Thyroid gland (tissue), 4 donors: ENCODE data around the gene KCNH6.

Experiments
- POLR2A ChIP-seq, 2 donors: fragments of 450-650 bp; IDR thresholded peaks; one replicate each; pipeline ENCODE4 v1.6.1; 2017; ENCODE audit warnings: antibody characterized with exemption in 2 of 2, mild to moderate bottlenecking in 2 of 2, moderate library complexity in 1 of 2
- TF ChIP-seq, protein P1 (sequence below), 6 experiments: fragments of 200-600 bp in 3 of 6; fragments of 450-650 bp in 3 of 6; sonication (generic) in 3 of 6; IDR thresholded peaks; one replicate each; pipeline ENCODE4 v1.5.1; 2016 to 2019; ENCODE audit warnings: antibody characterized with exemption in 6 of 6, mild to moderate bottlenecking in 2 of 6, inconsistent platforms in 1 of 6, moderate library complexity in 1 of 6

DNA sequence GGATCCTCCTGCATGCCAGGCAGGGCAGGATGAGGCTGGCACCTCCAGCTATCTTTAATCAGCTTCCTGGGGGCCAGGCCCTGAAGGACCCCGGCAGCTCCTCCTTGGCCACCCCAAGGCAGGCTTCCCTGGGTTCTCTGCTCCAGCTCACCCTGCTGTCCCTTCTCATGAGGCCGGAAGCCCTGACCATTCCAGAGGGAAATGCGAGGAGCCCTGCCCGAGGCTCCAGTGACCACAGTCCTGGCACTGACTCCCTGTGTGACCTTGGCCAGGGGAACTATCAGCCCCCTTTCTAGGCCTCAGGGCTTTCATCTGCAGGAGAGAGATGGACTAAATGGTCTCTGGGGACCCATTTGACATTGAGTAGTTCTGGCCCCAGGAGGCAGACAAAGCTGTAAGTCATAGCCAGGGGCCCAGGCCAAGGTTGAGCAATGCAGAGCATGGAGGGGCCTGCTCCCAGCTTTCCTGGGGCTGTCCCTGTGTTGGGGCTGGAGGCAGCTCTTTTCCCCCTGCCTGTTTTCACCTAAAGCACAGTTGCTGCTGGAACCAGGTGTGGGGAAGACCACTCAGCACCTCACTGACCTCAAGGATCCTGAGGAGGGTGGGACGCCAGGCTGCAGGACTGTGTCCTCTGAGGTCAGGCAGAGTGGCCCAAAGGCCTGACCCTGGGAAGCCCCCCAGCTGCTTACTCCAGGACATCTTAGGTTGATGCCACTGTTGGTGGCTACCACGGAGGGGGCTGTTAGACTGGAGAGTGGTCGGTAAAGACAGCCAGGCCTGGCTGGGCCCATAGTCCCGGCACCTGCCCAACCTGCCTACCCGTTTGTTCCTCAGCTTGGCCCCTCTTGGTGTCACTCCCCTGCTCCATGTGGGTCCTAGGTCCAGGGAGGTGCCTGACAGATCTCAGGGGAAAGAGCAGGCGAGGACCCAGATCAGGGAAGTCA is 8.1 kb downstream of the KCNH6 start:
- no peak for TF ChIP-seq POLR2A (IDR thresholded peaks at IDR 0.05)
- TF ChIP-seq, protein P1, sequence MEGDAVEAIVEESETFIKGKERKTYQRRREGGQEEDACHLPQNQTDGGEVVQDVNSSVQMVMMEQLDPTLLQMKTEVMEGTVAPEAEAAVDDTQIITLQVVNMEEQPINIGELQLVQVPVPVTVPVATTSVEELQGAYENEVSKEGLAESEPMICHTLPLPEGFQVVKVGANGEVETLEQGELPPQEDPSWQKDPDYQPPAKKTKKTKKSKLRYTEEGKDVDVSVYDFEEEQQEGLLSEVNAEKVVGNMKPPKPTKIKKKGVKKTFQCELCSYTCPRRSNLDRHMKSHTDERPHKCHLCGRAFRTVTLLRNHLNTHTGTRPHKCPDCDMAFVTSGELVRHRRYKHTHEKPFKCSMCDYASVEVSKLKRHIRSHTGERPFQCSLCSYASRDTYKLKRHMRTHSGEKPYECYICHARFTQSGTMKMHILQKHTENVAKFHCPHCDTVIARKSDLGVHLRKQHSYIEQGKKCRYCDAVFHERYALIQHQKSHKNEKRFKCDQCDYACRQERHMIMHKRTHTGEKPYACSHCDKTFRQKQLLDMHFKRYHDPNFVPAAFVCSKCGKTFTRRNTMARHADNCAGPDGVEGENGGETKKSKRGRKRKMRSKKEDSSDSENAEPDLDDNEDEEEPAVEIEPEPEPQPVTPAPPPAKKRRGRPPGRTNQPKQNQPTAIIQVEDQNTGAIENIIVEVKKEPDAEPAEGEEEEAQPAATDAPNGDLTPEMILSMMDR (IDR thresholded peaks at IDR 0.05): no peak
